ENCODE measurements around the gene ZNF451.

The ZNF451 gene

GRCh38 chr6:57205550-57206328 is 115.8 kb downstream of the ZNF451 start:
- no peak for DNase-seq (ENCODE audit: low spot score)

- no peak for DNase-seq (ENCODE audit: low spot score)
These were observed 117.2 kb downstream of the ZNF451 start for GRCh38 chr6:57207141-57207540.

GRCh38 chr6:57207872-57208271 is 117.9 kb downstream of the ZNF451 start:
- no peak for DNase-seq (ENCODE audit: low spot score)

GRCh38 chr6:57209030-57209429 is 119.0 kb downstream of the ZNF451 start:
- DNase-seq (ENCODE audit: low spot score): no peak

GRCh38 chr6:57210060-57210459 is 120.1 kb downstream of the ZNF451 start:
- DNase-seq (ENCODE audit: low spot score): no peak

- DNase-seq (ENCODE audit: low spot score): no peak
These were observed 125.3 kb downstream of the ZNF451 start for GRCh38 chr6:57215260-57215659.

GRCh38 chr6:57216235-57217101 is 126.5 kb downstream of the ZNF451 start:
- peak; percentile 24 for DNase-seq (ENCODE audit: low spot score)

- DNase-seq (ENCODE audit: low spot score): no peak
These were observed 127.3 kb downstream of the ZNF451 start for GRCh38 chr6:57217270-57217669.

Data from Ammon's horn (tissue), 1 donor.